OCI-LY7 (cell line): Measurements from ENCODE around the gene CRY1. TPM values are rescaled to one million over a fixed set of nuclear protein-coding genes. Genes with fewer than 3 reads are reported as not detected.
A peak's percentile ranks its signal among the peaks of the same experiment; 100 is the strongest.

Experiments
- BruUV-seq: library from RNA; stranded (reverse); fragments of 400-500 nt; replicated peaks from 2 replicates; lab custom pipeline; 2021; lab: Mats Ljungman, UMichigan
- CTCF ChIA-PET: fragments of 300-600 bp; sonication (Branson Sonifier 250); formaldehyde crosslinking; loops from one replicate; lab custom pipeline; 2022; ENCODE audit warnings: antibody characterized with exemption; ENCODE audit not compliant: unreplicated experiment; lab: Charles Lee
- POLR2A ChIA-PET: fragments of 300-600 bp; sonication (Branson Sonifier 250); formaldehyde crosslinking; loops from one replicate; lab custom pipeline; 2022; ENCODE audit warnings: antibody characterized with exemption; lab: Charles Lee
- DNase-seq: peaks from one replicate; pipeline ENCODE4 v3.0.0-alpha.2; 2015; ENCODE audit warnings: low spot score
- H2AFZ ChIP-seq: fragments of 200-600 bp; sonication (generic), shearing (Covaris generic); 2 replicates; pipeline ENCODE4 v1.6.1; 2014; ENCODE audit warnings: mild to moderate bottlenecking, antibody characterized with exemption, low read length, moderate library complexity
- H3K27ac ChIP-seq: fragments of 200-600 bp; sonication (generic); 2 replicates; pipeline ENCODE4 v1.5.1; 2014; ENCODE audit warnings: mixed run types, low read depth, mild to moderate bottlenecking, moderate library complexity, low read length, inconsistent platforms; ENCODE audit not compliant: poor library complexity, severe bottlenecking
- H3K36me3 ChIP-seq: fragments of 200-600 bp; sonication (generic); 2 replicates; pipeline ENCODE4 v1.6.1; 2014; ENCODE audit warnings: mild to moderate bottlenecking, antibody characterized with exemption, low read length, moderate library complexity, mixed read lengths; ENCODE audit not compliant: insufficient read depth
- H3K4me1 ChIP-seq: fragments of 200-600 bp; sonication (generic); 2 replicates; pipeline ENCODE4 v1.5.1; 2014; ENCODE audit warnings: mild to moderate bottlenecking, low read length; ENCODE audit not compliant: insufficient read depth, poor library complexity, severe bottlenecking
- H3K4me2 ChIP-seq: fragments of 200-600 bp; sonication (generic); 2 replicates; pipeline ENCODE4 v1.6.1; 2014; ENCODE audit warnings: mild to moderate bottlenecking, low read length
- H3K4me3 ChIP-seq: fragments of 200-600 bp; sonication (generic); 2 replicates; pipeline ENCODE4 v1.5.1; 2014; ENCODE audit warnings: mild to moderate bottlenecking, low read depth, low read length; ENCODE audit not compliant: poor library complexity, severe bottlenecking
- H3K79me2 ChIP-seq: fragments of 200-600 bp; sonication (generic); 2 replicates; pipeline ENCODE4 v1.6.1; 2016; ENCODE audit warnings: low read depth, mild to moderate bottlenecking, low read length, moderate library complexity, mixed read lengths; ENCODE audit not compliant: insufficient read depth
- H3K9me2 ChIP-seq: fragments of 200-600 bp; sonication (generic); 2 replicates; pipeline ENCODE4 v1.6.1; 2016; ENCODE audit warnings: mild to moderate bottlenecking, low read length, mixed read lengths; ENCODE audit not compliant: insufficient read depth
- H3K9me3 ChIP-seq: fragments of 200-600 bp; sonication (generic); 2 replicates; pipeline ENCODE4 v1.6.1; 2014; ENCODE audit warnings: mild to moderate bottlenecking, mixed run types, low read length, mixed read lengths
- H4K20me1 ChIP-seq: fragments of 200-600 bp; sonication (generic); 2 replicates; pipeline ENCODE4 v1.6.1; 2014; ENCODE audit warnings: mild to moderate bottlenecking, antibody characterized with exemption, low read length, moderate library complexity, mixed read lengths; ENCODE audit not compliant: insufficient read depth
- EZH2phosphoT487 ChIP-seq: fragments of 200-600 bp; sonication (generic); IDR thresholded peaks from 2 replicates; pipeline ENCODE4 v1.6.1; 2018; ENCODE audit warnings: low read depth, borderline replicate concordance, mild to moderate bottlenecking, mixed run types, antibody characterized with exemption, low read length, moderate library complexity, mixed read lengths
- intact Hi-C: fragments of 100-400 bp; cut with micrococcal nuclease; formaldehyde crosslinking; loops from one replicate; pipeline ENCODE4 v1.10.0; 2022; ENCODE audit not compliant: unreplicated experiment
- total RNA-seq, 2 experiments: library from RNA; depleted of rRNA in 1 of 2; stranded (reverse); fragments of >200 nt in 1 of 2; shearing (Covaris generic) in 1 of 2; gene quantifications; 2 replicates each; pipeline ENCODE4 v1.2.3, GENCODE V29; 2014 to 2022
- TF ChIP-seq, protein P1 (sequence below): fragments of 200-600 bp; sonication (generic); conservative IDR thresholded peaks from 2 replicates; pipeline ENCODE4 v1.5.1; 2014; ENCODE audit warnings: mild to moderate bottlenecking, antibody characterized with exemption, low read length, moderate library complexity, mixed read lengths

The CRY1 gene
- total RNA-seq, 2 experiments from 2014 or later = not detected

DNA sequence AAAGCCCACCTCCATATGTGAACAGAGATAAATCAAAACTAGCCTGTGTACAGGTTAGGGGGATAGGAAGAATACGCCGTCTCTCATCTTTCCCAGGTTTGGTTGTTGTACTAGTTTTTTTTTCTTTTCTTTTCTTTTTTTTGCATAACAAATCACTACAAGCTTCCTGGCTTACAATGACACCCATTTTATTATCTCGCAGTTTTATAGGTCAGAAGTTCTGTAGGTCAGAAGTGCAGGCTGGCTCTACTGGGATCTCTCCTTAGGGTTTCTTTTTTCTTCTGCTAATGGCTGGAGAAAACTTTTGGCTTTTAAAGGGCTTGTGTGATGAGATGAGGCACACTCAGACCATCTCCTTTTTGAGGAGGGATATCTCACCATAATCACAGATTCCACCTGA lies 25.7 kb upstream of the CRY1 start:
- CTCF ChIA-PET = no interaction called here
- POLR2A ChIA-PET = no interaction called here
- H3K36me3 ChIP-seq = no peaks in the 10 kb centered on the region

DNA sequence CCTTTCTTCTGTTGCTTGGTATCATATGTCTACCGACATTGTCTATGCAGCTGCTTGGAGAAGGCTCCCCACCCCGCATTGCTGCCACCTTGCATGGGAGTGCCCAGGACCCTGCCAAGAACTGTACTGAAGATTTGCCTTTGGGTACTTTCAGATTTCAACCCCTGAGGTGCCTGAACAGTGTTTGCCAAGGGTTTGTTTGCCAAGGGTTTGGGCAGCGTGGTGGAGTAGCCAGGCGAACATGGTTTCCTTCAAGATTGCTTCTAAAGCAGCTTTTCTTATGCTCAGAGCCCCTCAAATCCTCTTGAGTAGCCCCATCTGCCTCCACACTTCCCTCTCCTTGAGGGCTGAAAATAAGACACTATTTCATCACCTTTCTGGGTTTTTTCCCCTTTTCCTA lies 25.3 kb upstream of the CRY1 start:
- no peak overlapping the region for H3K4me2 ChIP-seq
- TF ChIP-seq EZH2phosphoT487 = no peak
- TF ChIP-seq, protein P1, sequence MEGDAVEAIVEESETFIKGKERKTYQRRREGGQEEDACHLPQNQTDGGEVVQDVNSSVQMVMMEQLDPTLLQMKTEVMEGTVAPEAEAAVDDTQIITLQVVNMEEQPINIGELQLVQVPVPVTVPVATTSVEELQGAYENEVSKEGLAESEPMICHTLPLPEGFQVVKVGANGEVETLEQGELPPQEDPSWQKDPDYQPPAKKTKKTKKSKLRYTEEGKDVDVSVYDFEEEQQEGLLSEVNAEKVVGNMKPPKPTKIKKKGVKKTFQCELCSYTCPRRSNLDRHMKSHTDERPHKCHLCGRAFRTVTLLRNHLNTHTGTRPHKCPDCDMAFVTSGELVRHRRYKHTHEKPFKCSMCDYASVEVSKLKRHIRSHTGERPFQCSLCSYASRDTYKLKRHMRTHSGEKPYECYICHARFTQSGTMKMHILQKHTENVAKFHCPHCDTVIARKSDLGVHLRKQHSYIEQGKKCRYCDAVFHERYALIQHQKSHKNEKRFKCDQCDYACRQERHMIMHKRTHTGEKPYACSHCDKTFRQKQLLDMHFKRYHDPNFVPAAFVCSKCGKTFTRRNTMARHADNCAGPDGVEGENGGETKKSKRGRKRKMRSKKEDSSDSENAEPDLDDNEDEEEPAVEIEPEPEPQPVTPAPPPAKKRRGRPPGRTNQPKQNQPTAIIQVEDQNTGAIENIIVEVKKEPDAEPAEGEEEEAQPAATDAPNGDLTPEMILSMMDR = no peak
- H2AFZ ChIP-seq = no peak overlapping the region
- no peak overlapping the region for H3K4me3 ChIP-seq
- BruUV-seq = no TSS peak
- no peak overlapping the region for H3K27ac ChIP-seq
- H3K9me2 ChIP-seq = no peaks in the 10 kb centered on the region
- intact Hi-C loops = no loop called here
- H3K36me3 ChIP-seq = no peaks in the 10 kb centered on the region
- no peak for DNase-seq
- ChIA-PET CTCF (no interaction called here), POLR2A (no interaction called here)
- no peaks in the 10 kb centered on the region for H3K9me3 ChIP-seq
- H3K79me2 ChIP-seq = no peaks in the 10 kb centered on the region
- H4K20me1 ChIP-seq = no peaks in the 10 kb centered on the region
- H3K4me1 ChIP-seq = no peaks in the 10 kb centered on the region

More for the DNA sequence above, 25.7 kb upstream of the CRY1 start:
- no peaks in the 10 kb centered on the region for H3K9me2 ChIP-seq
- H3K79me2 ChIP-seq = no peaks in the 10 kb centered on the region
- intact Hi-C loops = no loop called here
- no peak overlapping the region for H3K4me2 ChIP-seq
- no peak overlapping the region for H3K4me3 ChIP-seq
- H3K4me1 ChIP-seq = no peaks in the 10 kb centered on the region
- H3K9me3 ChIP-seq = no peaks in the 10 kb centered on the region
- TF ChIP-seq EZH2phosphoT487 = no peak
- TF ChIP-seq, protein P1 = no peak
- BruUV-seq = no TSS peak
- H3K27ac ChIP-seq = no peak overlapping the region
- H4K20me1 ChIP-seq = no peaks in the 10 kb centered on the region
- DNase-seq = no peak
- H2AFZ ChIP-seq = no peak overlapping the region

DNA sequence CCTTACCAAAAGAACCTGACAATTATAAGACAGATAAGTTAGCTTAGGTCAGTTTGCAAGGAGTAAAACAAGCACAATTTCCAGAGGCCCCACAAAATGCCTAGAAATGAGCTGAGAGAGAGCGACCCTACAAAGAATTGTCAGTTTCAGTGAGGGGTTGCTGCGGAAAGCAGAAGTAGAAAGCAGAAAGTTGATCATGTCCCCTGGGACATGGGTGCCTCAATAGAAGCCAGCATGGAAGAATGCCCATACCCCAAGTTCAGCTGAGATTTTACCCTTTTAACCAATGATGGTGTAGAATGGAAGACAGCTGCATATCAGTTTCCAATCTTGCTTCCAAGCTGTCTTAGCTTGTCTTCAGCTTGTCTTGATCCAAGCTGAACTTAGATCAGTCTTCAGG lies 21.8 kb upstream of the CRY1 start:
- TF ChIP-seq, protein P1 = no peak
- no peak for TF ChIP-seq EZH2phosphoT487
- POLR2A ChIA-PET = interaction anchor here (0.7 kb wide), 1 partner anchor 510 kb away, joined by 5 read pairs; no protein-coding TSS in a partner anchor
- Histone ChIP-seq H3K4me2 (no peak overlapping the region), H3K27ac (no peak overlapping the region), H4K20me1 (no peaks in the 10 kb centered on the region), H3K36me3 (no peaks in the 10 kb centered on the region), H3K9me3 (no peaks in the 10 kb centered on the region), H3K4me3 (no peak overlapping the region), H3K4me1 (no peaks in the 10 kb centered on the region), H3K79me2 (no peaks in the 10 kb centered on the region), H3K9me2 (no peaks in the 10 kb centered on the region), H2AFZ (no peak overlapping the region)
- intact Hi-C loops = no loop called here
- CTCF ChIA-PET = no interaction called here
- BruUV-seq = no TSS peak
- DNase-seq = peak; percentile 28
